PC-9 (cell line): ENCODE results near the gene TTYH1. TPM values are rescaled to one million over a fixed set of nuclear protein-coding genes. Genes with fewer than 3 reads are reported as not detected.

ENCODE experiments used
- BruUV-seq: library from RNA; stranded (reverse); fragments of 400-500 nt; replicated peaks from 2 replicates; lab custom pipeline; 2021; lab: Mats Ljungman, UMichigan
- CTCF ChIA-PET: fragments of 300-600 bp; sonication (Branson Sonifier 250); formaldehyde crosslinking; loops from one replicate; lab custom pipeline; 2022; ENCODE audit warnings: antibody characterized with exemption; lab: Charles Lee
- POLR2A ChIA-PET: fragments of 300-600 bp; sonication (Branson Sonifier 250); formaldehyde crosslinking; loops from one replicate; lab custom pipeline; 2022; ENCODE audit warnings: antibody characterized with exemption; ENCODE audit not compliant: unreplicated experiment; lab: Charles Lee
- DNase-seq, 2 experiments: peaks; one replicate each; pipeline versions ENCODE4 v3.0.0 to v3.0.0-alpha.2; 2015 to 2022; ENCODE audit warnings: mixed read lengths in 1 of 2
- H2AFZ ChIP-seq: fragments of 200-600 bp; sonication (generic); 2 replicates; pipeline ENCODE4 v1.8.1; 2017; ENCODE audit warnings: antibody characterized with exemption
- H3F3A ChIP-seq: fragments of 200-600 bp; sonication (generic); 2 replicates; pipeline ENCODE4 v1.8.1; 2017; ENCODE audit warnings: antibody characterized with exemption, mild to moderate bottlenecking, low read depth; ENCODE audit not compliant: insufficient read depth
- H3K27ac ChIP-seq: fragments of 200-600 bp; sonication (generic); 2 replicates; pipeline ENCODE4 v1.6.1; 2016; ENCODE audit warnings: mixed run types
- H3K27me3 ChIP-seq: fragments of 200-600 bp; sonication (generic); 2 replicates; pipeline ENCODE4 v1.6.1; 2016; ENCODE audit warnings: low read depth, mixed run types; ENCODE audit not compliant: insufficient read depth
- H3K36me3 ChIP-seq: fragments of 200-600 bp; sonication (generic); 2 replicates; pipeline ENCODE4 v1.6.1; 2016; ENCODE audit warnings: low read depth, mixed run types
- H3K4me1 ChIP-seq: fragments of 200-600 bp; sonication (generic); replicated peaks from 2 replicates; pipeline ENCODE4 v1.6.1; 2016; ENCODE audit warnings: mixed run types; ENCODE audit not compliant: insufficient read depth
- H3K4me2 ChIP-seq: fragments of 200-600 bp; sonication (generic); 2 replicates; pipeline ENCODE4 v1.6.1; 2017; ENCODE audit warnings: mixed run types
- H3K4me3 ChIP-seq: fragments of 200-600 bp; sonication (generic); 2 replicates; pipeline ENCODE4 v1.6.1; 2016; ENCODE audit warnings: mixed run types
- H3K79me2 ChIP-seq: fragments of 200-600 bp; sonication (generic); 2 replicates; pipeline ENCODE4 v1.6.1; 2017; ENCODE audit warnings: low read depth, mixed run types
- H3K9me2 ChIP-seq: fragments of 200-600 bp; sonication (generic); 2 replicates; pipeline ENCODE4 v1.8.1; 2017; ENCODE audit warnings: mild to moderate bottlenecking; ENCODE audit not compliant: insufficient read depth
- H3K9me3 ChIP-seq: fragments of 200-600 bp; sonication (generic); 2 replicates; pipeline ENCODE4 v1.8.1; 2016; ENCODE audit warnings: low read depth; ENCODE audit not compliant: insufficient read depth
- H4K20me1 ChIP-seq: fragments of 200-600 bp; sonication (generic); 2 replicates; pipeline ENCODE4 v1.8.1; 2017; ENCODE audit not compliant: insufficient read depth
- EZH2 ChIP-seq: fragments of 200-600 bp; sonication (generic); IDR thresholded peaks from 2 replicates; pipeline ENCODE4 v1.8.0; 2017; ENCODE audit warnings: antibody characterized with exemption, low read depth
- intact Hi-C: fragments of 100-400 bp; cut with micrococcal nuclease; formaldehyde crosslinking; loops from one replicate; pipeline ENCODE4 v1.10.0; 2022; ENCODE audit not compliant: unreplicated experiment
- total RNA-seq: library from RNA; stranded (reverse); gene quantifications from 2 replicates; pipeline ENCODE4 v1.2.3, GENCODE V29; 2021
- TF ChIP-seq, protein P1 (sequence below): fragments of 200-600 bp; sonication (generic); conservative IDR thresholded peaks from 2 replicates; pipeline ENCODE4 v1.6.1; 2017; ENCODE audit warnings: mixed run types, antibody characterized with exemption, mild to moderate bottlenecking, moderate library complexity

TTYH1 gene
- total RNA-seq, 1 experiment from 2014 or later: 1.6 TPM

DNA sequence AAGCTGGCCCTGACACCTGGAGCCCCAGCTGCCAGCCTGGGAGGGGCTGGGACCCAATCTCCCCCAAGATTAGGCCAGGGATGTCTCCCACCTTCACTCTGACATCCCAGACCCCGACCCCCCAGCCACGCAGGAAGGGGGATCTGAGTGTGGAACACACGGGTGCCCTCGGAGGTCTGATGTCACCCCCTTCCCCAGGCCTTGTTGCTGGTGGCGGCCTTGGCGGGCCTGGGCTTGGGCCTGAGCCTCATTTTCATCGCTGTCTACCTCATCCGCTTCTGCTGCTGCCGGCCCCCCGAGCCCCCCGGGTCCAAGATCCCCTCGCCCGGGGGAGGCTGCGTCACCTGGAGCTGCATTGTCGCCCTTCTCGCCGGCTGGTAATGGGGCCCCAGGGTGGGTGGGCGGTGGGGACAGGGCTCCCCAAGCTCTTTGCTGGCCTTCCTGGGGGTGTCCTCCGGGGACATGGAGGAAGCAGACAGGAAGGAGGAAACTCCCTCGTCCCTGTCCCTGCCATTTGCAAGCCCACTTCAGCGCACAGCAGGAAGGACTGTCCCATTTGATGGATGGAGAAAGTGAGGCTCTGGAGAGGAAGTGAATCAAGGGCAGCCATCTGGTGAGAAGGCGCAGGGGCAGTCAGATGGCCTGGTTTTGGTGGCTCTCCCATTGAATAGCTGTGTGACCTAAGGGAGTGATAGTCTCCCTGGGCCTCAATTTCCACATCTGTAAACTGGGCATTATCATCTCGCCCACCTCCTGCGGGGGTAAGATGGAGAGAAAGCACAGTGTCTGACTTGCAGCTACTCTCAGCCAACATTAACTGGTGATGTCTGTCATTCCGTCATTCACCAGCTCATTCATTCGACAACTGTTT is 3.9 kb downstream of the TTYH1 start:
- Histone ChIP-seq H3K36me3 (no peaks in the 10 kb centered on the region), H4K20me1 (no peaks in the 10 kb centered on the region), H3K9me3 (no peaks in the 10 kb centered on the region), H2AFZ (no peak overlapping the region), H3K27ac (no peak overlapping the region), H3K4me2 (no peak overlapping the region), H3K27me3 (peaks cover 65% of the 10 kb centered on the region), H3K9me2 (no peaks in the 10 kb centered on the region), H3K79me2 (no peaks in the 10 kb centered on the region), H3F3A (peaks cover 8% of the 10 kb centered on the region; the same call in 1 of the 2 replicates), H3K4me3 (no peak overlapping the region), H3K4me1 (no peaks in the 10 kb centered on the region)
- ChIA-PET POLR2A (no interaction called here), CTCF (interaction anchor here (0.5 kb wide), 1 partner anchor 740 kb away, joined by 4 read pairs; no protein-coding TSS in a partner anchor)
- BruUV-seq: no TSS peak
- no peak for DNase-seq
- intact Hi-C loops: no loop called here
- TF ChIP-seq, protein P1, sequence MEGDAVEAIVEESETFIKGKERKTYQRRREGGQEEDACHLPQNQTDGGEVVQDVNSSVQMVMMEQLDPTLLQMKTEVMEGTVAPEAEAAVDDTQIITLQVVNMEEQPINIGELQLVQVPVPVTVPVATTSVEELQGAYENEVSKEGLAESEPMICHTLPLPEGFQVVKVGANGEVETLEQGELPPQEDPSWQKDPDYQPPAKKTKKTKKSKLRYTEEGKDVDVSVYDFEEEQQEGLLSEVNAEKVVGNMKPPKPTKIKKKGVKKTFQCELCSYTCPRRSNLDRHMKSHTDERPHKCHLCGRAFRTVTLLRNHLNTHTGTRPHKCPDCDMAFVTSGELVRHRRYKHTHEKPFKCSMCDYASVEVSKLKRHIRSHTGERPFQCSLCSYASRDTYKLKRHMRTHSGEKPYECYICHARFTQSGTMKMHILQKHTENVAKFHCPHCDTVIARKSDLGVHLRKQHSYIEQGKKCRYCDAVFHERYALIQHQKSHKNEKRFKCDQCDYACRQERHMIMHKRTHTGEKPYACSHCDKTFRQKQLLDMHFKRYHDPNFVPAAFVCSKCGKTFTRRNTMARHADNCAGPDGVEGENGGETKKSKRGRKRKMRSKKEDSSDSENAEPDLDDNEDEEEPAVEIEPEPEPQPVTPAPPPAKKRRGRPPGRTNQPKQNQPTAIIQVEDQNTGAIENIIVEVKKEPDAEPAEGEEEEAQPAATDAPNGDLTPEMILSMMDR: no peak
- no peak for TF ChIP-seq EZH2

DNA sequence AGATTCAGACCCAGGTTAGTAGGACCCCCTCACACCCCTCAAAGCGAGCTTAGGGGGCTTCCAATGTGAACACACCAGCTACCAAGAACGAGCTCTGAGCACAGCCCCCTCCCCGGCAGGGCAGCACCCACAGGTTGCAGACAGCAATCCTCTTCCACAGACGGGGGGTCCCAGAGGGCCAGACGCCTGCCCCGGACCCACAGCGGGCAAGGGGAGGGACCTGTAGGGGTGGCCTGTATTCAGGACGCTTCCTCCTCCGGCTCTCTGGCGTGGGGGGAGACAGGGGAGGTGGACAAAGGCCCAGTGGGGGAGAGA is 4.8 kb downstream of the TTYH1 start:
- H3K4me1 ChIP-seq: no peaks in the 10 kb centered on the region
- no peak overlapping the region for H3K4me3 ChIP-seq
- H3K9me3 ChIP-seq: no peaks in the 10 kb centered on the region
- ChIA-PET POLR2A (no interaction called here), CTCF (no interaction called here)
- intact Hi-C loops: no loop called here
- H3K4me2 ChIP-seq: no peak overlapping the region
- H3K27me3 ChIP-seq: peaks cover 67% of the 10 kb centered on the region
- H3K27ac ChIP-seq: no peak overlapping the region
- no peaks in the 10 kb centered on the region for H3K79me2 ChIP-seq
- H3K36me3 ChIP-seq: no peaks in the 10 kb centered on the region
- DNase-seq: no peak
- BruUV-seq: no TSS peak
- no peak for TF ChIP-seq EZH2
- TF ChIP-seq, protein P1: no peak
- H2AFZ ChIP-seq: no peak overlapping the region
- H3F3A ChIP-seq: peaks cover 8% of the 10 kb centered on the region; the same call in 1 of the 2 replicates
- H4K20me1 ChIP-seq: no peaks in the 10 kb centered on the region
- no peaks in the 10 kb centered on the region for H3K9me2 ChIP-seq

DNA sequence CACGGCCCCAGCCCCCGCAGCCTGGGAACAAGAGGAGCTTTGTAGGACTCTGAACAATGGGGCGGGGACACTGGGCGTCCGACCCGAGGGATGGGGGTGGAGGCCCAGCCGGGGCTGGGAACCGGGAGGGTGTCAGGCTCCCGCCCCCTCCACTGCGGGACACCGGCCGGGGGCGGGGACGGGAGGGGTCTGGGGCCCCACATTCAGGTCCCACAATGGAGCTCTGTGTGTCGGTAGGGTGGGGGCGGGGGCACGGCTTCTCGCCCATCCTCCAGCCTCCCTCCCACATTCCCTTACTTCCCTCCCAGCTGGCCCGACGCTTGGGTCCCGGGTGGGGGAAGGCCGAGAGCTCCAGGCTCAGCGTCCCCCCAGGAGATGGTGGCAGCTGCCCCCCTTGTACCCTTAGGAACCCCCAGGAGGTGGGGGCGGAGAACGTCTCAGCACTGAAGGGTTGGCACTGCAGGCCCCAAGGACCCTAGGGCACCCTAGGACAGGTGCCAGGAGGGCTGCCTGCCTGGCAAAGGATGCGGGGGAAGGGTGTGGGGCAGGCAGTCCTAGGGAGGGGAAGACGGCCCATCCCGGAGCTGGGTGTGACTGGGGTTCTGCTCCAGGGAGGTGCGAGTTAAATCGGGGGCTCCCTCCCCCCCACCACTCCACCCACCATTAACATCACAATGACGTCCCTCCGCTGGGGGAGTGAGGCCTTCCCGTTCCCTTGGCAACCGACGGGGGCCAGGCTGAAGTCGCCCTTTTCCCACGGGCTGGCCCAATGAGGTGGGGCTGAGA is 5.3 kb downstream of the TTYH1 start:
- intact Hi-C loops: no loop called here
- Histone ChIP-seq H3K9me3 (no peaks in the 10 kb centered on the region), H3K4me1 (no peaks in the 10 kb centered on the region), H3K9me2 (no peaks in the 10 kb centered on the region), H3K36me3 (no peaks in the 10 kb centered on the region), H3F3A (peaks cover 8% of the 10 kb centered on the region; the same call in 1 of the 2 replicates), H3K27me3 (peaks cover 67% of the 10 kb centered on the region), H3K79me2 (no peaks in the 10 kb centered on the region), H4K20me1 (no peaks in the 10 kb centered on the region), H3K4me3 (no peak overlapping the region), H3K27ac (no peak overlapping the region), H3K4me2 (no peak overlapping the region), H2AFZ (no peak overlapping the region)
- no TSS peak for BruUV-seq
- ChIA-PET CTCF (no interaction called here), POLR2A (no interaction called here)
- no peak for TF ChIP-seq EZH2
- TF ChIP-seq, protein P1: no peak
- DNase-seq: no peak
